SK-N-DZ (cell line): ENCODE measurements around the gene ZNF318. TPM values are rescaled to one million over a fixed set of nuclear protein-coding genes. Genes with fewer than 3 reads are reported as not detected.
"Not testable (repeated sequence)": the region's sequence is repeated elsewhere in the genome, so short reads cannot be mapped to it uniquely, and the experiment has no call there.

Source experiments
- DNase-seq: peaks from one replicate; pipeline ENCODE4 v3.0.0-alpha.2; 2015; ENCODE audit warnings: low spot score
- polyA plus RNA-seq, 2 experiments: library from polyadenylated mRNA; depleted of rRNA; stranded (reverse); fragments of >200 nt; gene quantifications; 2 replicates each; pipeline ENCODE4 v1.2.3, GENCODE V29; 2014

The ZNF318 gene, protein sequence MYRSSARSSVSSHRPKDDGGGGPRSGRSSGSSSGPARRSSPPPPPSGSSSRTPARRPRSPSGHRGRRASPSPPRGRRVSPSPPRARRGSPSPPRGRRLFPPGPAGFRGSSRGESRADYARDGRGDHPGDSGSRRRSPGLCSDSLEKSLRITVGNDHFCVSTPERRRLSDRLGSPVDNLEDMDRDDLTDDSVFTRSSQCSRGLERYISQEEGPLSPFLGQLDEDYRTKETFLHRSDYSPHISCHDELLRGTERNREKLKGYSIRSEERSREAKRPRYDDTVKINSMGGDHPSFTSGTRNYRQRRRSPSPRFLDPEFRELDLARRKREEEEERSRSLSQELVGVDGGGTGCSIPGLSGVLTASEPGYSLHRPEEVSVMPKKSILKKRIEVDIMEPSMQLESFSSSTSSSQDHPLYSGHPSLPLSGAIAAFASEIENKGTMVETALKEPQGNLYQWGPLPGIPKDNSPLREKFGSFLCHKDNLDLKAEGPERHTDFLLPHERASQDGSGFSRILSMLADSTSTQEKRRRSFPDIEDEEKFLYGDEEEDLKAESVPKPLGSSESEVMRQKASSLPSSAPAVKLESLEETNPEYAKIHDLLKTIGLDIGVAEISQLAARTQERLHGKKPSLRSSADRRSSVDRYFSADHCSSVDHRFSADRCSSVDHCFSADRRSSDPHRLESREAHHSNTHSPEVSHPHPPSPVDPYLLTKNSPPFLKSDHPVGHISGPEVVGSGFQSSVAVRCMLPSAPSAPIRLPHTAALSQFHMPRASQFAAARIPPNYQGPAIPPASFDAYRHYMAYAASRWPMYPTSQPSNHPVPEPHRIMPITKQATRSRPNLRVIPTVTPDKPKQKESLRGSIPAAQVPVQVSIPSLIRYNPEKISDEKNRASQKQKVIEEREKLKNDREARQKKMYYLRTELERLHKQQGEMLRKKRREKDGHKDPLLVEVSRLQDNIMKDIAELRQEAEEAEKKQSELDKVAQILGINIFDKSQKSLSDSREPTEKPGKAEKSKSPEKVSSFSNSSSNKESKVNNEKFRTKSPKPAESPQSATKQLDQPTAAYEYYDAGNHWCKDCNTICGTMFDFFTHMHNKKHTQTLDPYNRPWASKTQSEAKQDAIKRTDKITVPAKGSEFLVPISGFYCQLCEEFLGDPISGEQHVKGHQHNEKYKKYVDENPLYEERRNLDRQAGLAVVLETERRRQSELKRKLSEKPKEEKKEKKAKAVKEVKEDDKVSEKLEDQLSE (N-terminal part only)
- 7.9 and 9.1 TPM in 2 replicates for polyA plus RNA-seq (2014; cell fraction: cytosol; rRNA removed)
- 11.6 and 21.6 TPM in 2 replicates for polyA plus RNA-seq (2014; cell fraction: nucleus; rRNA removed)

DNA sequence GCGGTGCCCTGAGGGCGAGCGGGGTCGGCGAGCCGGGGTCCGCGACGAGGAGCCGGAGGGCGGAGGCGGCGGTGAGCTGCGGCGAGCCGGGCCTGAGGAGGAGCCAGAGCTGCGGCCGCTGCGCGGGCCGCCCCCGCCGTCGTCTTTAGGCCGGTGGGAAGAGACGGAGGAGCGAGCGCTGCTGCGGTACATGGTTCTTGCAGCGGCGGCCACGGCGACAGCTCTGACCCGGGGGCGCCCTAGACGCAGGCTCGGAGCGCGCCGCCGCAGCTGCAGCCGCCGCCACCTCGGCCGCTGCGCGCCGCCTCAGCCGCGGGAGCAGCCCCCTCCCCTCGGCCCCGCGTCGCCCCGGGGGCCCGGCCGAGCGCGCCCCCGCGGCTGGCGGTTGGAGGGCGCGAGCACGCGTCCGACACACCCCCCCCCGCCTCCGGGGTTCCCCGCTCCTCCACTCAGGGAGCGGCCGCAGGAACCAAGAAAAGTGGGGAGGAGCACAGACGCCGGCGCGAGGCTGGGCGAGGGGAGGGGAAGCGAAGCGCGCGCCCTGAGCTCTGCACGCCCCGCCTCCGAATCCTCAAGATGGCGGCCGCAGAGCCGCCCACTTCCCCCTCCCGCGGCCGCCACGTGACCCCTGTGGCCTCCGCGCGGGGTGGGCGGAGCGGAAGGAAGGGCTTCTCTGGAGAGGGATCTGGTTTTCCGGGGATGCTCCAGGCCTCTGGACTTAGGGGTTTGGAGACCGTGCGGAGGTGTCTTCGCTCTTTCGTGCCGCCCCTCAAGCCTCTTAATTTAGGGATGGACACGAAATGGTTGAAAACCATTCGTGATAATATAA lies at the start of gene ZNF318:
ZNF318 (minus strand) TSS at position 474 of the 829 bp plus-strand sequence; CDS start at position 192, 282 bp downstream.
- peak; percentile 98 for DNase-seq

DNA sequence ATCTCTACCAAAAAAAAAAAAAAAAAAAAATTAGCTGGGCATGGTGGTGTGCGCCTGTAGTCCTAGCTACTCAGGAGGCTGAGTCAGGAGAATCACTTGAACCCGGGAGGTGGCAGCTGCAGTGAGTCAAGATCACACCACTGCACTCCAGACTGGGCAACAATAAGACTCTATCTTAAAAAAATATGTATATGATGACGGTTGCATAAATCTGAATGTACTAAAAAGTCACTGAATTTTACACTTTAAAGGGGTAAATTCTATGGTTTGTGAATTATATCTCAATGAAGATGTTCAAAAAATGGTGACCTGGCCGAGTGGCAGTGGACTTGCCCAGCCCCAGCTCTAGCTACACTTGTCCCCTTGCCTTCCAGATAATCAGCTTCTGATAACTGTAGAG lies 47.5 kb upstream of the ZNF318 start:
- no peak for DNase-seq

- not testable (repeated sequence) for DNase-seq
These were observed 45.8 kb upstream of the ZNF318 start for GRCh38 chr6:43415275-43415674.

- no peak for DNase-seq
These were observed 43.6 kb upstream of the ZNF318 start for GRCh38 chr6:43413002-43413401.

GRCh38 chr6:43412541-43412940 lies 43.1 kb upstream of the ZNF318 start:
- no peak for DNase-seq

DNA sequence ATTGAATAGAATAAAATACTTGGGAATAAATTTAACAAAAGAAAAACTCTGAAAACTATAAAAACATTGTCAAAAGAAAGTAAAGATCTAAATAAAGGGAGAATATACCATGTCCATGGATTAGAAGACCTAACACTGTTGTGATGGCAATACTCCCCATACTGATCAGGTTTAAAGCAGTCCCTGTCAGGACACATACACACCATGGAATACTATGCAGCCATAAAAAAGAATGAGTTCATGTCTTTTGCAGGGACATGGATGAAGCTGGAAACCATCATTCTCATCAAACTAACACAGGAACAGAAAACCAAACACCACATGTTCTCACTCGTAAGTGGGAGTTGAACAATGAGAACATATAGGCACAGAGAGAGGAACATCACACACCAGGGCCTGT lies 41.3 kb upstream of the ZNF318 start:
- DNase-seq, result not testable (repeated sequence)

GRCh38 chr6:43408259-43408658 lies 38.8 kb upstream of the ZNF318 start:
- no peak for DNase-seq

GRCh38 chr6:43407296-43407695 lies 37.8 kb upstream of the ZNF318 start:
- no peak for DNase-seq

- no peak for DNase-seq
These were observed 35.9 kb upstream of the ZNF318 start for GRCh38 chr6:43405354-43405753.

DNA sequence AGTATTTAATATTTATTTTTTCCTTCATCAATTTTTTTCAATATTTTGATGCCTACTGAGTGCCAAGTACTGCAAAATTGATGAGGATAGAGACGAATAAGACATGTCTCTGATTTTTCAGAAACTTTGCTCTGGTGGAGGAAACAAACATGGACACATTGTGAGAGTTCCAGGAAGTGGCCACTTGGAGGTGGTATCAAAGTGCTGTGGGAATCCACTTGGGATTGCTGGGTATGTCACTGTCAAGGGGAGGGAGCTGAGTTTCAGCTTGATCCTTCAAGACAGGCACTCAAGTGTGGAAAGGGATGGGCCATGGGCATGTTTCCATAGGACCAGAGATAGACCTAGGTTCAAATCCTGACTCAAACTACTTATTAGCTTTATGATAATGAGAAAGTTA lies 33.4 kb upstream of the ZNF318 start:
- DNase-seq, result no peak

DNA sequence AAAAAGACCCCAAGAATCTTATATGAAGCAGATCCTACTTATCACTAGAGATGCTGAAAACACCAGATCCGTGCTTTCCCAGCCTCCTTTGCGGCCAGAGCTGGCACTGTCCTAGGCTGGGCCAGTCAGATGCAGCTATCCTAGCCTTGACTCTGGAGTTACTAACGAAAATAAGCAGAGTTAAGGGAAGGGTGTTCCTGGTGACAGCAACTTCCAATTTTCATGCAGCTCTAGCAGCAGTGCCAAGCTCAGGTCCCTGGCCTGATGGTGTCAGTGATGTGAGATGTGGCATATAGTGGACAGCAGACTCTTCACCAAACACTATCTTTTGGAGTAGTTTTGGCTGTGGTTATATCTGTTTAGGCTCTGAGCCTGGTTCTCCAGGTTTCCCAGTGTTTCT lies 32.3 kb upstream of the ZNF318 start:
- DNase-seq, result no peak

- no peak for DNase-seq
These were observed 30.6 kb upstream of the ZNF318 start for GRCh38 chr6:43399932-43400487.

GRCh38 chr6:43396408-43397149 lies 27.1 kb upstream of the ZNF318 start:
- DNase-seq, result no peak

DNA sequence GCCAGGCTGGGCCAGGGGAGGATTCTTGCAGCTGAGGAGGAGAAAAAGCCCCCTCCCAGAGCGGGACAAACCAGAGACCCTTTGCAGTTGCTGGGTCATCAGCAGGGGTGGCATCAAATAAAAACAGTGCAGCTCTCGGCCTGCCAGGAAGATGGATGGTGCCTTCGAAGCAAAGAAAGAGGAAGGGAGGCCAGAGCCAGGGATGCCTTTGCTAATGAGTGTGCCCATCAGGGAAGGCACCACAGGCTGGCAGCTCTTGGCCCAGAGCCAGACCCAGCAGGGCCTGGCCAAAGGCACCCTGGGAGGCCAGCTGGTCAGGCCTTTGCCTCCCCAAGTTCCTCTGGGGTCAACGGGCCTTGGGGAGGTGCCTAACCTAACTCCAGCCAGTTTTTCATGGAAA lies 26.3 kb upstream of the ZNF318 start:
- DNase-seq, result no peak

GRCh38 chr6:43394982-43395381 lies 25.5 kb upstream of the ZNF318 start:
- DNase-seq, result no peak

DNA sequence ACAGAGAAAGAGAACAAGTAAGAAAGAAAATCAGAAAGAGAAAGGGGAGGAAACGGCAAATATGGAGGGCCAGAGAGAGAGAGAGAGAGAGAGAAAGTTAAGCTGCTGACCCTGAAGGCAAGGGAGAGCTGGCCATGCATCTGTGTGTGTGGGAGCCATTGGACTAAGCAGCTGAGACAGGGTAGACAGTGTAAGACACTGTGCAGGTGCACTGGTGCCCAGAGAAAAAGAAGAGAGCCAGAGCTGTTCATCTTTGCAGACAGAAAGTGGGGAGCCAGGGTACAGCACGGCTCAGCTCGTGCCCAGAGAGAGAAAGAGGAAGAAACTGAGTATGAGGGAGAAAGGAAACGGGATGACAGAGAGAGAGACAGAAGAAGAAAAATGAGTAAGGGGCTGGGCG lies 24.2 kb upstream of the ZNF318 start:
- peak; percentile 33 for DNase-seq

GRCh38 chr6:43393133-43393532 lies 23.7 kb upstream of the ZNF318 start:
- not testable (repeated sequence) for DNase-seq

DNA sequence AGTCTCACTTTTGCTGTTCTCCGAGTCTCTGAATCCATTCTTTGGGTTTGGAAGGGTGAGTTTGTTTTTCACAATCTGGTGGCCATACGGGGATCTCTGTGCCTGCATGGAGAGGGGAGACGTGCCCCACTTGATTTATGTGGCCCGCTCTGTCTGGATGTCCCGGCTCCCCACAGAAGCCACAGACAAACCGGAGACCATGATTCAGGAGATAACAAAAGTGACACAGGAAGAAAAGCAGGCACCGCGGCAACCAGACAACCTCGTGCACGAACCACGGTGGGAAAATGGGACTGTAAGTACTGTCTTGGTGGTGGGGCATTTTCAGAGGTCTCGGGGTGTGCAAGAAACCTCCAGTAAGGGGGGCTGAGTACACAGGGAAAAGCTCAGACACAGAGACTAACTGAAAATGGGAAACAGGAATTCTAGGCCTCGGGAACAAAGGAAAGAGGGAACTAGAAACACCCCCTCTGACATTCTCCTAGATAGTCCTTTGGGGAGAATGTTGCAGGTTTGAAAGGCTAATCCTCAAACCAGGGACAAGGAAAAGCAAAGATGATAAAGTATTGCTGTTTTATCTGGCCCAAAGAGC lies 22.1 kb upstream of the ZNF318 start:
- peak; percentile 81 for DNase-seq

DNA sequence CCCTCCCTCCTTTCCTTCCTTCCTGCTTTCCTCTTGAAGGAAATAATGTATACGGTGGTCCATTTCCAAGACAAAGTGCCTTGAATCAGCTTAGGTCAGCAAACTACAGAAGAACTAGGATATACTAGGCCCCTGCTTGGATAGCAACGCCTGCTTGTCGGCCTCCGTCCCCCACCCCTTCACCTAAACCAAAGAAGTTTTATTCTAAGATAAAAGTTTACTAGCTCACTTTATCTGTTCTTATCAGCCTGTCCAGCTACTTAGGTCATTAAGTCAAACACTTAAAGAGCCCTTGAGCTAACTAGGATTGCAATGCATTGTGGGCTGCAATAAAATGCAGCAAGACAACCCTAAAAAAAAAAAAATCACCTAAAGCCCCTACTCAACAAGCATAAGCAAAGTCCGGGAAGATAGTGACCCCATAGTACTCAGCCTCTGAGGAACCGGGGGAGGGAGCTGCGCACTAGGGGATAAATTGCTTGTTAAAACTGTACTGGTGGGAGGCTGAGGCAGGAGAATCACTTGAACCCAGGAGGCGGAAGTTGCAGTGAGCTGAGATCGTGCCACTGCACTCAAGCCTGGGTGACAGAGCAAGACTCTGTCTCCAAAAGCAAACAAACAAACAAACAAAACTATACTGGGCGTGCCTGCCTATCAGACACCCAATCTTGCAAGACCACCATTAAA lies 21.4 kb upstream of the ZNF318 start:
- DNase-seq, result not testable (repeated sequence)
